PC-3 (cell line): Measurements from ENCODE around the gene TRAF3IP3. TPM values are rescaled to one million over a fixed set of nuclear protein-coding genes. Genes with fewer than 3 reads are reported as not detected.

ENCODE experiments used
- ATAC-seq: fragments of 200-7000 bp; cut with Tn5 transposase; 2 replicates; pipeline ENCODE4 v1.9.1; 2020; ENCODE audit warnings: mild to moderate bottlenecking, moderate library complexity
- BruUV-seq: library from RNA; stranded (reverse); fragments of 400-500 nt; replicated peaks from 2 replicates; lab custom pipeline; 2021; lab: Mats Ljungman, UMichigan
- CTCF ChIA-PET: fragments of 300-600 bp; sonication (Branson Sonifier 250); formaldehyde crosslinking; loops from one replicate; lab custom pipeline; 2022; ENCODE audit warnings: antibody characterized with exemption; lab: Charles Lee
- POLR2A ChIA-PET: fragments of 300-600 bp; sonication (Branson Sonifier 250); formaldehyde crosslinking; loops from one replicate; lab custom pipeline; 2022; ENCODE audit warnings: antibody characterized with exemption; ENCODE audit not compliant: unreplicated experiment; lab: Charles Lee
- DNase-seq: peaks from one replicate; pipeline ENCODE4 v3.0.0-alpha.2; 2015
- H2AFZ ChIP-seq: fragments of 300-600 bp; sonication (generic); 2 replicates; pipeline ENCODE4 v1.6.0; 2016; ENCODE audit warnings: antibody characterized with exemption, low read length
- H3F3A ChIP-seq: fragments of 300-600 bp; sonication (generic); one replicate; pipeline ENCODE4 v1.6.0; 2017; ENCODE audit warnings: antibody characterized with exemption, low read length, control low read depth, mild to moderate bottlenecking; ENCODE audit not compliant: unreplicated experiment
- H3K27ac ChIP-seq: fragments of 300-600 bp; sonication (generic); 2 replicates; pipeline ENCODE4 v1.5.1; 2016; ENCODE audit warnings: mild to moderate bottlenecking, low read length
- H3K27me3 ChIP-seq: fragments of 300-600 bp; sonication (generic); 2 replicates; pipeline ENCODE4 v1.6.1; 2016; ENCODE audit warnings: low read length, mixed read lengths
- H3K36me3 ChIP-seq: fragments of 300-600 bp; sonication (generic); 2 replicates; pipeline ENCODE4 v1.6.1; 2016; ENCODE audit warnings: low read depth, mixed run types, low read length, mixed read lengths
- H3K4me1 ChIP-seq: fragments of 300-600 bp; sonication (generic); 2 replicates; pipeline ENCODE4 v1.5.1; 2016; ENCODE audit warnings: low read length; ENCODE audit not compliant: insufficient read depth
- H3K4me2 ChIP-seq: fragments of 300-600 bp; sonication (generic); 2 replicates; pipeline ENCODE4 v1.6.0; 2016; ENCODE audit warnings: low read length
- H3K4me3 ChIP-seq: fragments of 300-600 bp; sonication (generic); 2 replicates; pipeline ENCODE4 v1.5.1; 2016; ENCODE audit warnings: mild to moderate bottlenecking, low read length, mixed read lengths
- H3K79me2 ChIP-seq: fragments of 300-600 bp; sonication (generic); 2 replicates; pipeline ENCODE4 v1.6.1; 2017; ENCODE audit warnings: low read length, mixed read lengths
- H3K9ac ChIP-seq: fragments of 300-600 bp; sonication (generic); 2 replicates; pipeline ENCODE4 v1.6.0; 2016; ENCODE audit warnings: mild to moderate bottlenecking, low read length
- H3K9me2 ChIP-seq: fragments of 300-600 bp; sonication (generic); replicated peaks from 2 replicates; pipeline ENCODE4 v1.6.1; 2016; ENCODE audit warnings: mixed run types, low read length, mixed read lengths
- H3K9me3 ChIP-seq: fragments of 300-600 bp; sonication (generic); 2 replicates; pipeline ENCODE4 v1.6.1; 2016; ENCODE audit warnings: low read length, mixed read lengths
- H4K20me1 ChIP-seq: fragments of 300-600 bp; sonication (generic); 2 replicates; pipeline ENCODE4 v1.6.1; 2016; ENCODE audit warnings: low read length, mixed read lengths
- EZH2 ChIP-seq: fragments of 300-600 bp; sonication (generic); IDR thresholded peaks from one replicate; pipeline ENCODE4 v1.6.1; 2017; ENCODE audit warnings: antibody characterized with exemption, mild to moderate bottlenecking, low read length; ENCODE audit not compliant: unreplicated experiment
- EZH2phosphoT487 ChIP-seq: fragments of 300-600 bp; sonication (generic); IDR thresholded peaks from 2 replicates; pipeline ENCODE4 v1.6.1; 2018; ENCODE audit warnings: mild to moderate bottlenecking, antibody characterized with exemption, low read length, borderline replicate concordance
- intact Hi-C: fragments of 100-400 bp; cut with micrococcal nuclease; formaldehyde crosslinking; loops from 2 replicates; pipeline ENCODE4 v1.9.0; 2023
- total RNA-seq: library from RNA; depleted of rRNA; stranded (reverse); fragments of >200 nt; gene quantifications from 2 replicates; pipeline ENCODE4 v1.2.3, GENCODE V29; 2014
- TF ChIP-seq, protein P1 (sequence below): fragments of 300-600 bp; sonication (generic); conservative IDR thresholded peaks from 2 replicates; pipeline ENCODE4 v1.5.1; 2017; ENCODE audit warnings: antibody characterized with exemption, low read depth, mild to moderate bottlenecking, low read length

TRAF3IP3 gene
- total RNA-seq, 1 experiment from 2014 or later: not detected

- no peaks in the 10 kb centered on the region for H3K4me1 ChIP-seq
- ChIA-PET CTCF (no interaction called here), POLR2A (no interaction called here)
- H2AFZ ChIP-seq: no peak overlapping the region
- no peaks in the 10 kb centered on the region for H4K20me1 ChIP-seq
- H3K9ac ChIP-seq: no peak overlapping the region
- H3K4me2 ChIP-seq: no peak overlapping the region
- intact Hi-C loops: no loop called here
- H3K27ac ChIP-seq: no peak overlapping the region
- no peaks in the 10 kb centered on the region for H3K9me3 ChIP-seq
- H3F3A ChIP-seq: no peaks in the 10 kb centered on the region
- H3K4me3 ChIP-seq: no peak overlapping the region
- H3K27me3 ChIP-seq: no peaks in the 10 kb centered on the region
- BruUV-seq: no TSS peak
- no peaks in the 10 kb centered on the region for H3K9me2 ChIP-seq
- H3K36me3 ChIP-seq: no peaks in the 10 kb centered on the region
- ATAC-seq: no peak
- TF ChIP-seq EZH2phosphoT487 (no peak), EZH2 (no peak)
- TF ChIP-seq, protein P1, sequence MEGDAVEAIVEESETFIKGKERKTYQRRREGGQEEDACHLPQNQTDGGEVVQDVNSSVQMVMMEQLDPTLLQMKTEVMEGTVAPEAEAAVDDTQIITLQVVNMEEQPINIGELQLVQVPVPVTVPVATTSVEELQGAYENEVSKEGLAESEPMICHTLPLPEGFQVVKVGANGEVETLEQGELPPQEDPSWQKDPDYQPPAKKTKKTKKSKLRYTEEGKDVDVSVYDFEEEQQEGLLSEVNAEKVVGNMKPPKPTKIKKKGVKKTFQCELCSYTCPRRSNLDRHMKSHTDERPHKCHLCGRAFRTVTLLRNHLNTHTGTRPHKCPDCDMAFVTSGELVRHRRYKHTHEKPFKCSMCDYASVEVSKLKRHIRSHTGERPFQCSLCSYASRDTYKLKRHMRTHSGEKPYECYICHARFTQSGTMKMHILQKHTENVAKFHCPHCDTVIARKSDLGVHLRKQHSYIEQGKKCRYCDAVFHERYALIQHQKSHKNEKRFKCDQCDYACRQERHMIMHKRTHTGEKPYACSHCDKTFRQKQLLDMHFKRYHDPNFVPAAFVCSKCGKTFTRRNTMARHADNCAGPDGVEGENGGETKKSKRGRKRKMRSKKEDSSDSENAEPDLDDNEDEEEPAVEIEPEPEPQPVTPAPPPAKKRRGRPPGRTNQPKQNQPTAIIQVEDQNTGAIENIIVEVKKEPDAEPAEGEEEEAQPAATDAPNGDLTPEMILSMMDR: no peak
- no peak for DNase-seq
- H3K79me2 ChIP-seq: no peaks in the 10 kb centered on the region
Observed at GRCh38 chr1:209723265-209723664, 32.6 kb upstream of the TRAF3IP3 start.

DNA sequence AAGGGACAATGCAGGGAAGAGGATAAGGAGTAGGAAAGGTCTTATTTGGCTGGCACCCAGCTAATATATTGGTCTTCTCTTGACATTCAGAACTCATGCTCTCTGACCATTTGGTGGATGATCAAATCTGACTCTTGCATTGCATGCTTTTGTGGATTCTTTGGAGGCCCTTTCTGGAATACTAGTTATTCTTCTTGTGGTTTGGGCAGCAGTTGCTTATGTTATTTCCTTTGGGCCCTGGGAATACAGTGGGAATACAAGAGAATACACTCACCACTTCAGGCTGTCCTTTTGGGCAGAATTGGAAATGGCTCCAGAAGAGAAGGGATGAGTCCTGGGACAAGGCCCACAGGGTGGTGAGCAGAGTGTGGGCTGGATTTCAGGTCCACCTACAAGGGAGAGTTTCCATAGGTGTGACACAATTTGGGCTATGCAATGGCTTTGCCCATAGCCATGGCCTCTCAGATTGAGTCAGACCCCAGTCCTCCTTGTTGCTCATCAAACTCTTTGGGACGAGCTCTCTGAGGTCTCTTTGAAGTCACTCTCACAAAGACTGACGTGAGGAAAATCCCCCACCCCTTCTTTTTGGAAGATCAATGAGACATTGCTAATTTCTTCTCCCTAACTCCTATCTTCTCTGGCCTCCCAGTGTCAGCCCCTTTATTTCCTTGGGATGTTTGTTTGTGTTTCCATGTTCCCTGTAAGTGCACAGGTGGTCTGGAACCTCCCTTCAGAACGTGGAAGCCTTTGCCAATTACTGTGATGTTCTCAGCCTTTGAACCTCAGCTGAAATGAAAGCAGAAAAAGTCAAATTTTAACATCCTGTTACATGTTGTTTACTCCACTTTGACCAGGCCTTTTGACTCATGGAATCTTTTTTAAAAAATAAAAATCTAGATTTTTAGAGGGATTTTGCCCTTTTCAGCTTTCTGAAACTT lies 31.8 kb upstream of the TRAF3IP3 start:
- no TSS peak for BruUV-seq
- no peaks in the 10 kb centered on the region for H3K79me2 ChIP-seq
- no peaks in the 10 kb centered on the region for H3K36me3 ChIP-seq
- TF ChIP-seq, protein P1: no peak
- TF ChIP-seq EZH2 (no peak), EZH2phosphoT487 (no peak)
- intact Hi-C loops: no loop called here
- ATAC-seq (no peak), DNase-seq (no peak)
- H4K20me1 ChIP-seq: no peaks in the 10 kb centered on the region
- H3K9me3 ChIP-seq: no peaks in the 10 kb centered on the region
- POLR2A ChIA-PET: interaction anchor here (0.6 kb wide), 1 partner anchor 83 kb away, joined by 18 read pairs; no protein-coding TSS in a partner anchor
- H3K27me3 ChIP-seq: no peaks in the 10 kb centered on the region
- H3K9me2 ChIP-seq: no peaks in the 10 kb centered on the region
- no peaks in the 10 kb centered on the region for H3K4me1 ChIP-seq
- H2AFZ ChIP-seq: no peak overlapping the region
- H3K9ac ChIP-seq: no peak overlapping the region
- H3K4me2 ChIP-seq: no peak overlapping the region
- no peak overlapping the region for H3K27ac ChIP-seq
- CTCF ChIA-PET: interaction anchor here (0.6 kb wide), 1 partner anchor 54 kb away, joined by 3 read pairs; no protein-coding TSS in a partner anchor
- H3K4me3 ChIP-seq: no peak overlapping the region
- no peaks in the 10 kb centered on the region for H3F3A ChIP-seq

- Histone ChIP-seq H3K9me2 (no peaks in the 10 kb centered on the region), H3K9me3 (no peaks in the 10 kb centered on the region), H3F3A (no peaks in the 10 kb centered on the region), H3K4me1 (no peaks in the 10 kb centered on the region), H3K4me2 (no peak overlapping the region), H2AFZ (no peak overlapping the region), H3K79me2 (no peaks in the 10 kb centered on the region), H3K4me3 (no peak overlapping the region), H4K20me1 (no peaks in the 10 kb centered on the region), H3K27me3 (no peaks in the 10 kb centered on the region), H3K36me3 (no peaks in the 10 kb centered on the region), H3K9ac (no peak overlapping the region), H3K27ac (no peak overlapping the region)
- intact Hi-C loops: no loop called here
- no peak for TF ChIP-seq EZH2
- TF ChIP-seq EZH2phosphoT487: no peak
- TF ChIP-seq, protein P1: no peak
- DNase-seq (no peak), ATAC-seq (no peak)
- no TSS peak for BruUV-seq
- POLR2A ChIA-PET: no interaction called here
- CTCF ChIA-PET: no interaction called here
Observed at GRCh38 chr1:209727286-209727685, 28.6 kb upstream of the TRAF3IP3 start.
